Suprapubic skin (tissue), 4 donors: ENCODE data around the gene PTPN1.

Source experiments
- EP300 ChIP-seq: sonication (generic); formaldehyde crosslinking; IDR thresholded peaks from one replicate; pipeline ENCODE4 v1.6.1; 2017; ENCODE audit warnings: antibody characterized with exemption
- POLR2A ChIP-seq, 2 donors: fragments of 450-650 bp; IDR thresholded peaks; one replicate each; pipeline ENCODE4 v1.6.1; 2017; ENCODE audit warnings: antibody characterized with exemption in 2 of 2, mild to moderate bottlenecking in 2 of 2, moderate library complexity in 2 of 2
- POLR2AphosphoS5 ChIP-seq, 3 donors: sonication (generic); formaldehyde crosslinking; IDR thresholded peaks; one replicate each; pipeline ENCODE4 v1.6.1; 2017; ENCODE audit warnings: antibody characterized with exemption in 3 of 3
- TF ChIP-seq, protein P1 (sequence below), 2 donors: fragments of 200-600 bp in 1 of 2; fragments of 450-650 bp in 1 of 2; sonication (generic) in 1 of 2; IDR thresholded peaks; one replicate each; pipeline ENCODE4 v1.5.1; 2016 to 2019; ENCODE audit warnings: antibody characterized with exemption in 2 of 2, mild to moderate bottlenecking in 1 of 2, moderate library complexity in 1 of 2

DNA sequence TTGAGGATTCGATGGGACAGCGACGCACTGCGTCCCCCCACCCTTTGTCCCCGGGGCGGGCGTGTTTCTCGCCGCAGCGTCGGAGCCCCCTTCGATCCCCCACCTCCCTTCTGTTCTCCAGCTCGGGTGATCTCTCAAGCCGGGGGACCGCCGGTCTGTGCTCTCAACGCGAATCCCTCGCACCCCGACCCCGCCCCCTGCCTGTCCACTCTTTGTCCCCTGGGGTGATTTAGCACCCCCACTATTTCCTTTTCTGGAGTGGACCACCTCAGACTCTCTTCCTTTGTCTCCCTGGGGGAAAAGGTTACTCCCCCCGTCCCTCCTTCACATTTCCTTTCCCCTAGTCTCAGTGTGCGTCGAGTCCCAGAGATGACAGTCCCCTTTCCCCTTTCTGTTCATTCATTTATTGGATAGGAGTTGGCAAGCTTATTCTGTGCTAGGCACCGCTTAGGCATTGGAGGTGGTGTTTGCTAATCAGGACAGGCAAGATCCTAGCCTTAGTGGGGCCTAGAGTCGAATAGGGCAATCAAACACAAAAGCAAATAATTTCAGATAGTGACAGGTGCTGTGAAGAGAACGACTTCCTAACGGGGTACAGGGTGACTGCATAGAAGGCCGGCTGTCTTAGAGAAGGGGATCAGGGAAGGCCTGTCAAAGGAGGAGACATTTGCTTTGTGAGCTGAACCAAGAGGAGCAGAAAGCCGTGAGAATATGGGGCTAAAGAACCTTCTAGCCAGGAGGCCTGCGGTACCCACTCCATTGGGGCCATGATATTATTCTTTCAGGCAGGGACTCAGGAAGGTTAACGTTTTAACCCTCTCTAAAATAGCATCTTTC, 741 bp downstream of the PTPN1 start:
- TF ChIP-seq POLR2AphosphoS5 (IDR thresholded peaks at IDR 0.05) (no peak), POLR2A (IDR thresholded peaks at IDR 0.05) (no peak), EP300 (no peak)
- TF ChIP-seq, protein P1, sequence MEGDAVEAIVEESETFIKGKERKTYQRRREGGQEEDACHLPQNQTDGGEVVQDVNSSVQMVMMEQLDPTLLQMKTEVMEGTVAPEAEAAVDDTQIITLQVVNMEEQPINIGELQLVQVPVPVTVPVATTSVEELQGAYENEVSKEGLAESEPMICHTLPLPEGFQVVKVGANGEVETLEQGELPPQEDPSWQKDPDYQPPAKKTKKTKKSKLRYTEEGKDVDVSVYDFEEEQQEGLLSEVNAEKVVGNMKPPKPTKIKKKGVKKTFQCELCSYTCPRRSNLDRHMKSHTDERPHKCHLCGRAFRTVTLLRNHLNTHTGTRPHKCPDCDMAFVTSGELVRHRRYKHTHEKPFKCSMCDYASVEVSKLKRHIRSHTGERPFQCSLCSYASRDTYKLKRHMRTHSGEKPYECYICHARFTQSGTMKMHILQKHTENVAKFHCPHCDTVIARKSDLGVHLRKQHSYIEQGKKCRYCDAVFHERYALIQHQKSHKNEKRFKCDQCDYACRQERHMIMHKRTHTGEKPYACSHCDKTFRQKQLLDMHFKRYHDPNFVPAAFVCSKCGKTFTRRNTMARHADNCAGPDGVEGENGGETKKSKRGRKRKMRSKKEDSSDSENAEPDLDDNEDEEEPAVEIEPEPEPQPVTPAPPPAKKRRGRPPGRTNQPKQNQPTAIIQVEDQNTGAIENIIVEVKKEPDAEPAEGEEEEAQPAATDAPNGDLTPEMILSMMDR (IDR thresholded peaks at IDR 0.05), result no peak
